SK-N-SH treated with all-trans-retinoic acid at 6 μM for 48 hours (cell line): Measurements from ENCODE around the gene SLC39A3.

Experiments used
- CREB5 ChIP-seq: fragments of 250-450 bp; sonication (Bioruptor Pico); IDR thresholded peaks from 2 replicates; pipeline ENCODE4 v1.5.1; 2020; ENCODE audit warnings: low read depth, mild to moderate bottlenecking, moderate library complexity
- ESRRG ChIP-seq: fragments of 250-450 bp; sonication (Bioruptor Pico); IDR thresholded peaks from 2 replicates; pipeline ENCODE4 v1.6.1; 2021; ENCODE audit warnings: mild to moderate bottlenecking
- GLIS3 ChIP-seq: fragments of 250-450 bp; sonication (Bioruptor Pico); IDR thresholded peaks from 2 replicates; pipeline ENCODE4 v1.5.0; 2020; ENCODE audit warnings: mild to moderate bottlenecking, moderate library complexity
- OSR1 ChIP-seq: fragments of 250-450 bp; sonication (Bioruptor Pico); IDR thresholded peaks from 2 replicates; pipeline ENCODE4 v1.8.0; 2022; ENCODE audit warnings: moderate library complexity, mild to moderate bottlenecking, inconsistent platforms
- TCF4 ChIP-seq: fragments of 250-450 bp; sonication (Bioruptor Pico); IDR thresholded peaks from 2 replicates; pipeline ENCODE4 v1.8.0; 2021; ENCODE audit warnings: mild to moderate bottlenecking, moderate library complexity, borderline replicate concordance
- ZFP3 ChIP-seq: fragments of 250-450 bp; sonication (Bioruptor Pico); IDR thresholded peaks from 2 replicates; pipeline ENCODE4 v1.5.0; 2020; ENCODE audit warnings: mild to moderate bottlenecking, moderate library complexity
- ZNF565 ChIP-seq: fragments of 450-650 bp; formaldehyde crosslinking; conservative IDR thresholded peaks from 2 replicates; pipeline ENCODE4 v1.5.0; 2020; ENCODE audit warnings: low read depth, mild to moderate bottlenecking, moderate library complexity

DNA sequence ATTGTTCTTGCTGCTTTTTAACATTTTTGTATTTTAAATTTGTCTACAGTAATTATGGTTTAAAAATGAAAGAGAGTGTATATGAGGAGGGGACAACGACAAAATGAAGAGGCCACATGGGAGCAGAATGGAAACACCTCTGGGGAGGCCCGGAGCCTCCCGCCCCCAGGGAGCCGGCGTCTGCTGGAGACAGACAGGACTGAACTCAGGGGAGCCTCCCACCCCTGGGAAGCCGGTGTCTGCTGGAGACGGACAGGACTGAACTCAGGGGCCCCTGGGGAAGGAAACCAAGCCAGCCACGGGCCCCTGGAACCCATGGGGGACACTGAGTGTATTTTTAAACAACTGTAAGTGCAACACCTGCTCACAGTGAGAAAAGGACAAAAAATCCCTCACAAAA, 16.7 kb upstream of the SLC39A3 start:
- no peak for TF ChIP-seq ZFP3 (CRISPR knock-in tag)
- no peak for TF ChIP-seq OSR1 (CRISPR knock-in tag)
- no peak for TF ChIP-seq TCF4
- TF ChIP-seq ESRRG = no peak
- no peak for TF ChIP-seq ZNF565 (CRISPR knock-in tag)
- TF ChIP-seq CREB5 (CRISPR knock-in tag) = no peak
- TF ChIP-seq GLIS3 (CRISPR knock-in tag) = no peak
